ENCODE data around the gene PROCR.
"Not testable (repeated sequence)": the region's sequence is repeated elsewhere in the genome, so short reads cannot be mapped to it uniquely, and the experiment has no call there.

The PROCR gene

DNA sequence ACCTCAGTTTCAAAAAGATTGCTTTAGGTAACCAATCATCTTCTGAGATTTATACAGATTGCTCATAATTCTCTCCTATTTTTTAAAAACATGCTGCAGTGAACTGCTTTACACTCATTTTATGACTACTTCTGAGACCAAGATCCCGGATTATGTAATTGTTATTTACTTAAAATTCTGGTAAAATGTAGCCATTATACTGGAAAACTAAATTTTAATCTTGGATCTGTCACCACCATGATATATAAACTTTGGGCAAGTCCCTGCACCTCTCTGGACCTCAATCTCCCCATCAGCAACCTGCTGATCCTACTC lies 477 bp upstream of the PROCR start:
- peak overlapping the region; percentile 50 to 91 for H3K27ac Mint-ChIP-seq
- H3K4me1 Mint-ChIP-seq (ENCODE audit: low read depth in 2 of 2) = peaks cover 24% of the 10 kb centered on the region in 2 donors
- H3K9me3 Mint-ChIP-seq = no peaks in the 10 kb centered on the region
- no peak for DNase-seq
- ATAC-seq (replicated peaks) = no peak
- no peaks in the 10 kb centered on the region for H3K27me3 Mint-ChIP-seq
- peaks cover 3% of the 10 kb centered on the region for H3K36me3 Mint-ChIP-seq (ENCODE audit: insufficient read depth)
- H3K4me3 Mint-ChIP-seq = peak overlapping the region; percentile 72 to 82

DNA sequence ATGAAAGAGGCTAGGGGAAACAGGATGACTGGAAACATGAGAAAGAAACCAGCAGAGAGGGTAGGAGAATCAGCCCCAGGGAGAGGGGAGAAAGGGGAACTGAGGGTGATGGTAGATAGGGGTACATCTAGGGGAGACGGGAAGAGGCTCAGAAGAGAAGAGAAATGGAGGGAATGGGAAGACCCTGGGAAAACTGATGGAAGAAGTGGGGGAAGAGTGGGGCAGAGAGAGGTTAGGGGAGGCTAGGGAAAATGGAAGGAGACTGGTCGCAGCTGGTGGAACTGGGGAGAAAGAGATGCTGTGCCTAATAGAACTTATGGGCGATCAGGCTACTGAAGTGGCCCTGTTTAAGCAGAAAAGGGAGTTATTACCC lies 548 bp downstream of the PROCR start:
- H3K4me1 Mint-ChIP-seq (ENCODE audit: low read depth in 2 of 2) = peaks cover 22 to 24% of the 10 kb centered on the region in 2 donors
- DNase-seq = no peak
- peak overlapping the region; percentile 50 to 91 for H3K27ac Mint-ChIP-seq
- H3K9me3 Mint-ChIP-seq = no peaks in the 10 kb centered on the region
- no peak for ATAC-seq (replicated peaks)
- H3K4me3 Mint-ChIP-seq = peak overlapping the region; percentile 72 to 82
- no peaks in the 10 kb centered on the region for H3K27me3 Mint-ChIP-seq
- peaks cover 6% of the 10 kb centered on the region for H3K36me3 Mint-ChIP-seq (ENCODE audit: insufficient read depth)

- H3K4me3 Mint-ChIP-seq = no peak overlapping the region
These were observed 1.8 kb downstream of the PROCR start for GRCh38 chr20:35173576-35174192.

GRCh38 chr20:35174458-35175216 lies 2.8 kb downstream of the PROCR start:
- no peak for ATAC-seq (replicated peaks)
- no peaks in the 10 kb centered on the region for H3K27me3 Mint-ChIP-seq
- DNase-seq = no peak
- no peak overlapping the region for H3K27ac Mint-ChIP-seq
- no peaks in the 10 kb centered on the region for H3K9me3 Mint-ChIP-seq
- no peak overlapping the region for H3K4me3 Mint-ChIP-seq
- H3K4me1 Mint-ChIP-seq (ENCODE audit: low read depth in 2 of 2) = peaks cover 22 to 24% of the 10 kb centered on the region in 2 donors
- peaks cover 13% of the 10 kb centered on the region for H3K36me3 Mint-ChIP-seq (ENCODE audit: insufficient read depth)

More at GRCh38 chr20:35173576-35174192, 1.8 kb downstream of the PROCR start:
- H3K27ac Mint-ChIP-seq = peak overlapping the region in 1 of 2 donors; percentile 91
- no peaks in the 10 kb centered on the region for H3K9me3 Mint-ChIP-seq
- ATAC-seq (replicated peaks) (no peak), DNase-seq (no peak)
- peaks cover 13% of the 10 kb centered on the region for H3K36me3 Mint-ChIP-seq (ENCODE audit: insufficient read depth)
- peaks cover 22 to 24% of the 10 kb centered on the region in 2 donors for H3K4me1 Mint-ChIP-seq (ENCODE audit: low read depth in 2 of 2)
- no peaks in the 10 kb centered on the region for H3K27me3 Mint-ChIP-seq

GRCh38 chr20:35176132-35176531 lies 4.3 kb downstream of the PROCR start:
- Mint-ChIP-seq H3K9me3 (no peaks in the 10 kb centered on the region), H3K27me3 (no peaks in the 10 kb centered on the region), H3K27ac (no peak overlapping the region), H3K4me3 (no peak overlapping the region), H3K36me3 (ENCODE audit: insufficient read depth) (peaks cover 13% of the 10 kb centered on the region), H3K4me1 (ENCODE audit: low read depth in 2 of 2) (peaks cover 22 to 24% of the 10 kb centered on the region in 2 donors)
- ATAC-seq (replicated peaks) = no peak
- no peak for DNase-seq

GRCh38 chr20:35179292-35180212 lies 7.7 kb downstream of the PROCR start:
- DNase-seq = no peak
- H3K27ac Mint-ChIP-seq = no peak overlapping the region
- no peaks in the 10 kb centered on the region for H3K9me3 Mint-ChIP-seq
- peaks cover 13% of the 10 kb centered on the region for H3K36me3 Mint-ChIP-seq (ENCODE audit: insufficient read depth)
- H3K27me3 Mint-ChIP-seq = no peaks in the 10 kb centered on the region
- H3K4me3 Mint-ChIP-seq = no peak overlapping the region
- ATAC-seq (replicated peaks) = no peak
- no peaks in the 10 kb centered on the region for H3K4me1 Mint-ChIP-seq (ENCODE audit: low read depth in 2 of 2)

DNA sequence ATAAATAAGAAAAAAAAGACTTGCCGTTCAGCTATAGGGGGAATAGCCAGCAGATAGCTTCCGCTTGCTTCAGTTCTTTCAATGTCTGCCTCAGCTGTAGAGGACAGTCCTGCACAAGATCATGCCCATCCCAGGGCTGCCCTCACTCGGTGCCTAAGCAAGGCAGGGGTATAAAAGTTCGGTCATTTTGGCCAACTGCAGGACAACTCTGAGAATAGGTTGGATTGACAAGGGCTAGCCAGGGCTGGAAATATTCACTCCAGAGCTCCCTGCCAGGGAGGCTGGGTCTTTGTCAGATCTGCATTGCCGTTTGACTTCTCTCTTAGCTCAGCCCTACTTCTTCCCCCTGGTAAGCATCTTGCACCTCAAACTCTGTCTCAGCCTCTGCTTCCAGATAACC lies 8.4 kb downstream of the PROCR start:
- H3K27me3 Mint-ChIP-seq = no peaks in the 10 kb centered on the region
- no peaks in the 10 kb centered on the region for H3K9me3 Mint-ChIP-seq
- H3K27ac Mint-ChIP-seq = no peak overlapping the region
- H3K4me3 Mint-ChIP-seq = no peak overlapping the region
- no peak for ATAC-seq (replicated peaks)
- H3K36me3 Mint-ChIP-seq (ENCODE audit: insufficient read depth) = peaks cover 13% of the 10 kb centered on the region
- no peaks in the 10 kb centered on the region for H3K4me1 Mint-ChIP-seq (ENCODE audit: low read depth in 2 of 2)
- DNase-seq = no peak

GRCh38 chr20:35181731-35182130 lies 9.9 kb downstream of the PROCR start:
- H3K27ac Mint-ChIP-seq = no peak overlapping the region
- no peaks in the 10 kb centered on the region for H3K4me1 Mint-ChIP-seq (ENCODE audit: low read depth in 2 of 2)
- ATAC-seq (replicated peaks) (no peak), DNase-seq (no peak)
- H3K36me3 Mint-ChIP-seq (ENCODE audit: insufficient read depth) = peaks cover 8% of the 10 kb centered on the region
- no peak overlapping the region for H3K4me3 Mint-ChIP-seq
- H3K9me3 Mint-ChIP-seq = no peaks in the 10 kb centered on the region
- H3K27me3 Mint-ChIP-seq = no peaks in the 10 kb centered on the region

- not testable (repeated sequence) for H3K4me3 Mint-ChIP-seq; H3K27me3 Mint-ChIP-seq; H3K4me1 Mint-ChIP-seq (ENCODE audit: low read depth in 2 of 2); ATAC-seq (replicated peaks); H3K9me3 Mint-ChIP-seq; H3K36me3 Mint-ChIP-seq (ENCODE audit: insufficient read depth); H3K27ac Mint-ChIP-seq; DNase-seq
These were observed 14.9 kb downstream of the PROCR start for GRCh38 chr20:35186691-35187289.

- Mint-ChIP-seq H3K4me1 (ENCODE audit: low read depth in 2 of 2) (no peaks in the 10 kb centered on the region), H3K36me3 (ENCODE audit: insufficient read depth) (no peaks in the 10 kb centered on the region), H3K4me3 (no peak overlapping the region), H3K27me3 (no peaks in the 10 kb centered on the region), H3K27ac (no peak overlapping the region), H3K9me3 (peaks cover 0 to 5% of the 10 kb centered on the region in 2 donors)
- no peak for ATAC-seq (replicated peaks)
- no peak for DNase-seq
These were observed 15.8 kb downstream of the PROCR start for GRCh38 chr20:35187584-35188190.

GRCh38 chr20:35189223-35189622 lies 17.4 kb downstream of the PROCR start:
- not testable (repeated sequence) for H3K4me1 Mint-ChIP-seq (ENCODE audit: low read depth in 2 of 2); H3K36me3 Mint-ChIP-seq (ENCODE audit: insufficient read depth); H3K4me3 Mint-ChIP-seq; DNase-seq; H3K27ac Mint-ChIP-seq; H3K27me3 Mint-ChIP-seq; H3K9me3 Mint-ChIP-seq; ATAC-seq (replicated peaks)

- Mint-ChIP-seq H3K27ac (peak overlapping the region in 1 of 2 donors; percentile 3), H3K4me3 (no peak overlapping the region), H3K9me3 (peaks cover 0 to 5% of the 10 kb centered on the region in 2 donors), H3K36me3 (ENCODE audit: insufficient read depth) (no peaks in the 10 kb centered on the region), H3K4me1 (ENCODE audit: low read depth in 2 of 2) (no peaks in the 10 kb centered on the region), H3K27me3 (no peaks in the 10 kb centered on the region)
- DNase-seq (no peak), ATAC-seq (replicated peaks) (no peak)
These were observed 18.7 kb downstream of the PROCR start for GRCh38 chr20:35190556-35190955.

Measured in effector memory CD8-positive, alpha-beta T cell (primary cell).